Left ventricle myocardium inferior (tissue), 1 donor: ENCODE measurements around the gene RSPH1. TPM values are rescaled to one million over a fixed set of nuclear protein-coding genes. Genes with fewer than 3 reads are reported as not detected.

Experiments used
- DNase-seq: peaks from one replicate; pipeline ENCODE4 v3.0.0-alpha.2; 2020
- H3K27ac ChIP-seq: fragments of 200-600 bp; replicated peaks from 2 replicates; pipeline ENCODE4 v1.8.0; 2021
- H3K27me3 ChIP-seq: fragments of 200-600 bp; 2 replicates; pipeline ENCODE4 v1.8.0; 2021; ENCODE audit warnings: low read depth
- H3K36me3 ChIP-seq: fragments of 200-600 bp; 2 replicates; pipeline ENCODE4 v1.8.0; 2021
- H3K4me1 ChIP-seq: fragments of 200-600 bp; 2 replicates; pipeline ENCODE4 v1.8.0; 2021
- H3K4me3 ChIP-seq: fragments of 200-600 bp; 2 replicates; pipeline ENCODE4 v1.8.0; 2021; ENCODE audit warnings: mild to moderate bottlenecking, moderate library complexity
- H3K9me3 ChIP-seq: fragments of 200-600 bp; replicated peaks from 2 replicates; pipeline ENCODE4 v1.8.0; 2021
- intact Hi-C: fragments of 100-400 bp; cut with micrococcal nuclease; formaldehyde crosslinking; loops from one replicate; pipeline ENCODE4 v1.11.0; 2022
- total RNA-seq: library from RNA; stranded (reverse); fragmentation: NEBNext Ultra II Directional; extraction: Animal tissue kit (Norgen Biotek cat#: 25700); gene quantifications from one replicate; pipeline ENCODE4 v1.2.1, GENCODE V29; 2021
- TF ChIP-seq, protein P1 (sequence below): fragments of 200-600 bp; IDR thresholded peaks from 2 replicates; pipeline ENCODE4 v1.8.0; 2021; ENCODE audit warnings: antibody characterized with exemption, mild to moderate bottlenecking, borderline replicate concordance
- donor health status: DM: no; HTN: yes; CAD: no; lungs with severe emphysema.

The RSPH1 gene
- total RNA-seq, 1 donor from 2014 or later, result not detected

DNA sequence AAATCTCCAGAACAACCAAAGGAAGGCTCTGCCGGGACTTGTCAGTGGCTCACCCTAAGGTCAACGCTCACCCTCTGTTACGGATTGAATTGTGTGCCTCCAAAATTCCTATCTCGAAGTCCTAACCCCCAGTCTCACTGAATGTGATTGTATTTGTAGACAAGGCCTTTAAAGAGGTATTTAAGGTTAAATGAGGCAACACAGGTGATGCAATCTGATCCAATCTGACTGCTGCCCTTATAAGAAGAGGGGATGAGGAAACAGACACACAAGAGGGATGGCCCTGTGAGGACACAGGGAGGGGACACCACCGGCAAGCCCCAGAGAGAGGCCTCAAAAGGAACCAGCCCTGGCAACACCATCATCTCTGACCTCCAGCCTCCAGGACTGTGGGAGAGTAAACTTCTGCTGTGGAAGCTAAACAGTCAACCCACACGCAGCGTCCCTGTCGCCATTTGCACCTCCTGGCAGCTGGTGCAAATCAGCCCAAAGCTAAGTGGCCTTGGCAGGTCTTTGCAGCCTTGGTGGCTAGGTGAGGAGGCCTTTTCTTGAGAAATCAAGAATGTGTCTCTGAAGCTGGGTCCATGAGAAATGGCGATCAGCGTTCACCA is 68.1 kb downstream of the RSPH1 start:
- peaks cover 87% of the 10 kb centered on the region for H3K27me3 ChIP-seq
- DNase-seq, result no peak
- TF ChIP-seq, protein P1, sequence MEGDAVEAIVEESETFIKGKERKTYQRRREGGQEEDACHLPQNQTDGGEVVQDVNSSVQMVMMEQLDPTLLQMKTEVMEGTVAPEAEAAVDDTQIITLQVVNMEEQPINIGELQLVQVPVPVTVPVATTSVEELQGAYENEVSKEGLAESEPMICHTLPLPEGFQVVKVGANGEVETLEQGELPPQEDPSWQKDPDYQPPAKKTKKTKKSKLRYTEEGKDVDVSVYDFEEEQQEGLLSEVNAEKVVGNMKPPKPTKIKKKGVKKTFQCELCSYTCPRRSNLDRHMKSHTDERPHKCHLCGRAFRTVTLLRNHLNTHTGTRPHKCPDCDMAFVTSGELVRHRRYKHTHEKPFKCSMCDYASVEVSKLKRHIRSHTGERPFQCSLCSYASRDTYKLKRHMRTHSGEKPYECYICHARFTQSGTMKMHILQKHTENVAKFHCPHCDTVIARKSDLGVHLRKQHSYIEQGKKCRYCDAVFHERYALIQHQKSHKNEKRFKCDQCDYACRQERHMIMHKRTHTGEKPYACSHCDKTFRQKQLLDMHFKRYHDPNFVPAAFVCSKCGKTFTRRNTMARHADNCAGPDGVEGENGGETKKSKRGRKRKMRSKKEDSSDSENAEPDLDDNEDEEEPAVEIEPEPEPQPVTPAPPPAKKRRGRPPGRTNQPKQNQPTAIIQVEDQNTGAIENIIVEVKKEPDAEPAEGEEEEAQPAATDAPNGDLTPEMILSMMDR, result no peak
- H3K36me3 ChIP-seq, result no peaks in the 10 kb centered on the region
- H3K4me1 ChIP-seq, result no peaks in the 10 kb centered on the region
- no peak overlapping the region for H3K27ac ChIP-seq
- H3K9me3 ChIP-seq, result peaks cover 12% of the 10 kb centered on the region
- H3K4me3 ChIP-seq, result no peak overlapping the region
- intact Hi-C loops, result no loop called here

DNA sequence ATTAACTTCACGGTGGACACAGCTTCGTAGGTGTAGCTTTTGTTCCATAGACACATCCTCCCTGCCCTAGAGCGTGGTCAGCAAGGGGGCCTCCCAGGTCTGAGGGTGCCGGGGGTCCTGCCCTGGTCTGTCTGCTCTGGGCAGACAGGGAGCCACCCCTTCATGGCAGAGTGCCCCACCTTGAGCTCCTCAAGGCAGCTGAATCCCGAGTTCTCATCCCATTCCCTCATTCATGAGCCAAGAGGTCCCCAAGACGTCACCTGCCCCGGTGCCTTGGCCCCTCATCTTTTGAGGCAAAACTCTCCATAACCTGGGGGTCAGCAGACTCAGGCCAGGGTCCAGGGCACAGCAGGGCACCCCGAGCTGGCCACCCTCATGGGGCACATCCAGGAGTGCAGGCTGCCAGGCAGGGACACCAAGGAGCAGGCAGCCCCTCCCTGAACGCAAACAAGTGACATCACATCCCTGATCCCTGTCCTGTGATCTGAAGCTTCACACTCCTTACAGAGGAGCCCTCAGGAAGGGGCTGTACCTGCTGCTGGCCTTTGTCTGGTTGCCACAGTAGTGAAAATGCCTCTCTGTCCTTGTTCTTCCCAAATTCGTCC is 69.0 kb downstream of the RSPH1 start:
- Histone ChIP-seq H3K4me3 (no peak overlapping the region), H3K27ac (no peak overlapping the region), H3K4me1 (no peaks in the 10 kb centered on the region), H3K27me3 (peaks cover 88% of the 10 kb centered on the region), H3K9me3 (peaks cover 4% of the 10 kb centered on the region), H3K36me3 (no peaks in the 10 kb centered on the region)
- intact Hi-C loops, result no loop called here
- TF ChIP-seq, protein P1, result no peak
- DNase-seq, result no peak

DNA sequence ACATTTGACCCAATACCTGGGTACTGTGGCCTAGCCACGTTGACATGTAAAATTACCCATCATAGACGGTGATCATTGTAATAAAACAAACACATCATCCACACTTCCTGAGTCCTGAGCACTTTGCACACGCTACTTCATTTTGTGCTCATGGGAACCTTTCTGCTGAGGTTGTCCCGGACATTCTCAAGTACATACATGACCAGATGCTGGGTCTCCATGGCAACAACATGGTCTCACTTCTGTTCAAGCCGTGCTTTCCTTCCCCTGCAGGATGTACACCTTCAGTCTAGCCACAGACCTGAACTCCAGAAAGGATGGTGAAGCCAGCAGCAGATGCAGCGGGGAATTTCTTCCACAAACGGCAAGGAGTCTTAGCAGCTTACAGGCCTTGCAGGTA is 69.6 kb downstream of the RSPH1 start:
- Histone ChIP-seq H3K4me3 (no peak overlapping the region), H3K4me1 (no peaks in the 10 kb centered on the region), H3K9me3 (peaks cover 6% of the 10 kb centered on the region), H3K27me3 (peaks cover 88% of the 10 kb centered on the region), H3K36me3 (no peaks in the 10 kb centered on the region), H3K27ac (no peak overlapping the region)
- TF ChIP-seq, protein P1, result no peak
- intact Hi-C loops, result no loop called here
- no peak for DNase-seq

DNA sequence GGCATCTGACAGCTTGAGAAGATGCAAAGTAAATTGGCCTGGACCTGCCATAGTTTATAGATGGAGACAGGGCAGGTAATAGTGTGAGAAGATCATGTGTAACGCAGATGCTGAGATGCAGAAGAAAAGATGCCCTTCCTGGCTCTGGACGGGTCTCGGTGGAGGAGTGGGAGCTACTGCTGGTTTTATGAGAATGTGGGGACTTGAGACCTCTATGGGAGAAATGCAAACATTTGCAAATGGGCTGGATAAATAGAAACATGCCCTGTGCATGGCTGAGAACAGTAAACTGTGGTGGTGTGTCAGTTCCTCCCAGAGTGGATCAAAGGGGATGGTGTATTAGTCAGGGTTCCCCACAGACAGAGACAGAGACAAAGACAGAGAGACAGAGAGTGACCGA is 70.4 kb downstream of the RSPH1 start:
- H3K27me3 ChIP-seq, result peaks cover 88% of the 10 kb centered on the region
- no peak overlapping the region for H3K27ac ChIP-seq
- intact Hi-C loops, result no loop called here
- H3K4me1 ChIP-seq, result no peaks in the 10 kb centered on the region
- no peaks in the 10 kb centered on the region for H3K36me3 ChIP-seq
- peaks cover 15% of the 10 kb centered on the region for H3K9me3 ChIP-seq
- TF ChIP-seq, protein P1, result no peak
- no peak for DNase-seq
- no peak overlapping the region for H3K4me3 ChIP-seq

GRCh38 chr21:42424914-42425541 is 71.0 kb downstream of the RSPH1 start:
- peaks cover 89% of the 10 kb centered on the region for H3K27me3 ChIP-seq

More at GRCh38 chr21:42424914-42425541, 71.0 kb downstream of the RSPH1 start:
- Histone ChIP-seq H3K4me1 (no peaks in the 10 kb centered on the region), H3K9me3 (peaks cover 17% of the 10 kb centered on the region), H3K27ac (no peak overlapping the region), H3K4me3 (no peak overlapping the region), H3K36me3 (no peaks in the 10 kb centered on the region)
- intact Hi-C loops, result no loop called here
- DNase-seq, result no peak
- TF ChIP-seq, protein P1, result no peak
